Muscle layer of duodenum (tissue), 2 donors: ENCODE data around the gene XYLT1.

ENCODE experiments used
- H3K27ac ChIP-seq: one replicate; pipeline ENCODE4 v1.7.0; 2013; ENCODE audit warnings: mild to moderate bottlenecking, low read length
- H3K27me3 ChIP-seq: one replicate; pipeline ENCODE4 v1.7.0; 2013; ENCODE audit warnings: low read depth, mild to moderate bottlenecking, control low read depth, low read length
- H3K36me3 ChIP-seq, 2 donors: one replicate each; pipeline ENCODE4 v1.7.0; 2013; ENCODE audit warnings: low read length in 2 of 2, control low read depth in 1 of 2, mild to moderate bottlenecking in 1 of 2; ENCODE audit not compliant: insufficient read depth in 2 of 2, control insufficient read depth in 1 of 2
- H3K4me1 ChIP-seq, 2 donors: one replicate each; pipeline ENCODE4 v1.7.0; 2013; ENCODE audit warnings: low read length in 2 of 2, mild to moderate bottlenecking in 2 of 2, control low read depth in 1 of 2, moderate library complexity in 1 of 2; ENCODE audit not compliant: insufficient read depth in 2 of 2, control insufficient read depth in 1 of 2
- H3K4me3 ChIP-seq, 2 donors: one replicate each; pipeline ENCODE4 v1.7.0; 2013; ENCODE audit warnings: low read length in 2 of 2, low read depth in 1 of 2, mild to moderate bottlenecking in 1 of 2
- H3K9me3 ChIP-seq, 2 donors: one replicate each; pipeline ENCODE4 v1.7.0; 2013; ENCODE audit warnings: low read length in 2 of 2, control low read depth in 1 of 2, mild to moderate bottlenecking in 1 of 2; ENCODE audit not compliant: control insufficient read depth in 1 of 2
- donor health status: healthy.

XYLT1 gene

GRCh38 chr16:17205279-17206211, 265.2 kb downstream of the XYLT1 start:
- H3K4me1 ChIP-seq: no peaks in the 10 kb centered on the region
- H3K4me3 ChIP-seq: no peak overlapping the region
- no peaks in the 10 kb centered on the region for H3K9me3 ChIP-seq
- H3K27ac ChIP-seq: no peak overlapping the region
- no peaks in the 10 kb centered on the region for H3K27me3 ChIP-seq
- no peaks in the 10 kb centered on the region for H3K36me3 ChIP-seq

GRCh38 chr16:17204644-17205043, 266.1 kb downstream of the XYLT1 start:
- Histone ChIP-seq H3K27me3 (no peaks in the 10 kb centered on the region), H3K27ac (no peak overlapping the region), H3K4me1 (no peaks in the 10 kb centered on the region), H3K4me3 (no peak overlapping the region), H3K36me3 (peaks cover 0 to 4% of the 10 kb centered on the region in 2 donors), H3K9me3 (no peaks in the 10 kb centered on the region)

GRCh38 chr16:17204206-17204605, 266.6 kb downstream of the XYLT1 start:
- no peaks in the 10 kb centered on the region for H3K27me3 ChIP-seq
- H3K4me1 ChIP-seq: no peaks in the 10 kb centered on the region
- no peaks in the 10 kb centered on the region for H3K9me3 ChIP-seq
- no peak overlapping the region for H3K4me3 ChIP-seq
- H3K27ac ChIP-seq: no peak overlapping the region
- peaks cover 2 to 4% of the 10 kb centered on the region in 2 donors for H3K36me3 ChIP-seq

GRCh38 chr16:17203424-17203823, 267.3 kb downstream of the XYLT1 start:
- peaks cover 4 to 7% of the 10 kb centered on the region in 2 donors for H3K36me3 ChIP-seq
- no peaks in the 10 kb centered on the region for H3K4me1 ChIP-seq
- H3K4me3 ChIP-seq: no peak overlapping the region
- H3K9me3 ChIP-seq: no peaks in the 10 kb centered on the region
- no peak overlapping the region for H3K27ac ChIP-seq
- H3K27me3 ChIP-seq: no peaks in the 10 kb centered on the region

GRCh38 chr16:17199135-17199534, 271.6 kb downstream of the XYLT1 start:
- H3K36me3 ChIP-seq: peaks cover 4 to 20% of the 10 kb centered on the region in 2 donors
- no peak overlapping the region for H3K4me3 ChIP-seq
- H3K4me1 ChIP-seq: no peaks in the 10 kb centered on the region

GRCh38 chr16:17196526-17196925, 274.2 kb downstream of the XYLT1 start:
- peaks cover 4 to 20% of the 10 kb centered on the region in 2 donors for H3K36me3 ChIP-seq
- no peak overlapping the region for H3K4me3 ChIP-seq
- H3K27ac ChIP-seq: no peak overlapping the region
- H3K4me1 ChIP-seq: no peaks in the 10 kb centered on the region
- no peaks in the 10 kb centered on the region for H3K9me3 ChIP-seq
- H3K27me3 ChIP-seq: no peaks in the 10 kb centered on the region

More at GRCh38 chr16:17199135-17199534, 271.6 kb downstream of the XYLT1 start:
- Histone ChIP-seq H3K27ac (no peak overlapping the region), H3K27me3 (no peaks in the 10 kb centered on the region), H3K9me3 (no peaks in the 10 kb centered on the region)

- no peaks in the 10 kb centered on the region for H3K9me3 ChIP-seq
- H3K4me1 ChIP-seq: no peaks in the 10 kb centered on the region
- no peak overlapping the region for H3K4me3 ChIP-seq
- no peaks in the 10 kb centered on the region for H3K27me3 ChIP-seq
- peaks cover 0 to 19% of the 10 kb centered on the region in 2 donors for H3K36me3 ChIP-seq
- no peak overlapping the region for H3K27ac ChIP-seq
Observed at GRCh38 chr16:17194190-17194780, 276.5 kb downstream of the XYLT1 start.

- no peaks in the 10 kb centered on the region for H3K9me3 ChIP-seq
- H3K4me3 ChIP-seq: no peak overlapping the region
- H3K4me1 ChIP-seq: no peaks in the 10 kb centered on the region
- peaks cover 0 to 13% of the 10 kb centered on the region in 2 donors for H3K36me3 ChIP-seq
- H3K27ac ChIP-seq: no peak overlapping the region
- H3K27me3 ChIP-seq: no peaks in the 10 kb centered on the region
Observed at GRCh38 chr16:17193566-17194100, 277.1 kb downstream of the XYLT1 start.

- H3K4me1 ChIP-seq: no peaks in the 10 kb centered on the region
- H3K27me3 ChIP-seq: no peaks in the 10 kb centered on the region
- no peak overlapping the region for H3K4me3 ChIP-seq
- H3K9me3 ChIP-seq: no peaks in the 10 kb centered on the region
- no peak overlapping the region for H3K27ac ChIP-seq
- H3K36me3 ChIP-seq: no peaks in the 10 kb centered on the region
Observed at GRCh38 chr16:17184026-17184425, 286.7 kb downstream of the XYLT1 start.

GRCh38 chr16:17177959-17178905, 292.5 kb downstream of the XYLT1 start:
- H3K9me3 ChIP-seq: no peaks in the 10 kb centered on the region
- H3K36me3 ChIP-seq: no peaks in the 10 kb centered on the region
- H3K4me1 ChIP-seq: no peaks in the 10 kb centered on the region
- H3K4me3 ChIP-seq: no peak overlapping the region
- no peak overlapping the region for H3K27ac ChIP-seq
- no peaks in the 10 kb centered on the region for H3K27me3 ChIP-seq
